OCI-LY1 (cell line): ENCODE results near the gene PTPRU.

Source experiments
- H2AFZ ChIP-seq: fragments of 200-600 bp; sonication (generic), shearing (Covaris generic); 2 replicates; pipeline ENCODE4 v1.6.0; 2014; ENCODE audit warnings: antibody characterized with exemption, mild to moderate bottlenecking, low read length
- H3F3A ChIP-seq: fragments of 200-600 bp; sonication (generic), shearing (Covaris generic); 2 replicates; pipeline ENCODE4 v1.6.0; 2014; ENCODE audit warnings: mild to moderate bottlenecking, antibody characterized with exemption, low read length, moderate library complexity; ENCODE audit not compliant: insufficient read depth
- H3K27ac ChIP-seq: fragments of 200-600 bp; sonication (generic); 2 replicates; pipeline ENCODE4 v1.5.1; 2014; ENCODE audit warnings: low read length, mixed run types, mild to moderate bottlenecking, low read depth; ENCODE audit not compliant: poor library complexity, severe bottlenecking
- H3K27me3 ChIP-seq: fragments of 200-600 bp; sonication (generic); 2 replicates; pipeline ENCODE4 v1.6.0; 2014; ENCODE audit warnings: antibody characterized with exemption, mild to moderate bottlenecking, low read length, moderate library complexity; ENCODE audit not compliant: insufficient read depth
- H3K36me3 ChIP-seq: fragments of 200-600 bp; sonication (generic); 2 replicates; pipeline ENCODE4 v1.6.1; 2014; ENCODE audit warnings: mild to moderate bottlenecking, antibody characterized with exemption, low read length, moderate library complexity, mixed read lengths; ENCODE audit not compliant: insufficient read depth
- H3K4me1 ChIP-seq: fragments of 200-600 bp; sonication (generic); 2 replicates; pipeline ENCODE4 v1.5.1; 2014; ENCODE audit warnings: mild to moderate bottlenecking, low read length, moderate library complexity; ENCODE audit not compliant: insufficient read depth, severe bottlenecking
- H3K4me2 ChIP-seq: fragments of 200-600 bp; sonication (generic), shearing (Covaris generic); 2 replicates; pipeline ENCODE4 v1.6.1; 2014; ENCODE audit warnings: low read length
- H3K4me3 ChIP-seq: fragments of 200-600 bp; sonication (generic); 2 replicates; pipeline ENCODE4 v1.5.1; 2014; ENCODE audit warnings: low read length, low read depth, mild to moderate bottlenecking, mixed read lengths; ENCODE audit not compliant: poor library complexity, severe bottlenecking
- H3K79me2 ChIP-seq: fragments of 200-600 bp; shearing (Covaris generic); 2 replicates; pipeline ENCODE4 v1.6.1; 2016; ENCODE audit warnings: mixed run types, low read length, mixed read lengths; ENCODE audit not compliant: insufficient read depth
- H3K9ac ChIP-seq: fragments of 200-600 bp; sonication (generic), shearing (Covaris generic); 2 replicates; pipeline ENCODE4 v1.6.1; 2014; ENCODE audit warnings: mild to moderate bottlenecking, low read length, mixed read lengths
- H3K9me2 ChIP-seq: fragments of 200-600 bp; sonication (generic), shearing (Covaris generic); 2 replicates; pipeline ENCODE4 v1.6.1; 2014; ENCODE audit warnings: low read depth, mild to moderate bottlenecking, low read length, mixed read lengths
- H3K9me3 ChIP-seq: fragments of 200-600 bp; shearing (Covaris generic); 2 replicates; pipeline ENCODE4 v1.6.1; 2014; ENCODE audit warnings: low read length, mixed read lengths
- H4K20me1 ChIP-seq: fragments of 200-600 bp; sonication (generic), shearing (Covaris generic); 2 replicates; pipeline ENCODE4 v1.6.0; 2016; ENCODE audit warnings: mild to moderate bottlenecking, low read length; ENCODE audit not compliant: insufficient read depth
- EZH2 ChIP-seq: fragments of 200-600 bp; sonication (generic), shearing (Covaris generic); IDR thresholded peaks from 2 replicates; pipeline ENCODE4 v1.8.0; 2017; ENCODE audit warnings: borderline replicate concordance, mixed run types, mild to moderate bottlenecking, antibody characterized with exemption, low read length, moderate library complexity, mixed read lengths
- TF ChIP-seq, protein P1 (sequence below): fragments of 200-600 bp; sonication (generic), shearing (Covaris generic); IDR thresholded peaks from 2 replicates; pipeline ENCODE4 v1.5.1; 2017; ENCODE audit warnings: mild to moderate bottlenecking, antibody characterized with exemption, low read length, moderate library complexity, mixed read lengths

PTPRU gene

DNA sequence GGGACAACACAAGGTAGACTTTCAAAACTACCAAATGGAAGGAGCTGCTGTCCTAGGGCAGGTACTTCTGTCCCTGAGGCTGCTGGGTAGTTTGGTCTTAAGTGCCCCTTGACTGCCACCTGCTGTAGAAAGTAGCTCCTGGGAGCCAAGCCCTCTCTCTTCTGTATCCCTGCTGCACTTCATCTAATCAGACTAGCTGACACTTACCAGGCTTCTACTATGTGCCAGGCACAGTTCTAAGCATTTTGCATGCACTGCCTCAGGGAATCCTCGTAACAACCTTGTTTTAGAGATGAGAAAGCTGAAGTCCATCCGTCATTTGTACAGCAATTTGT, 38.8 kb upstream of the PTPRU start:
- Histone ChIP-seq H2AFZ (no peak overlapping the region), H4K20me1 (no peaks in the 10 kb centered on the region), H3F3A (no peaks in the 10 kb centered on the region), H3K4me2 (no peak overlapping the region), H3K79me2 (no peaks in the 10 kb centered on the region), H3K27ac (no peak overlapping the region), H3K4me3 (no peak overlapping the region), H3K9ac (no peak overlapping the region), H3K36me3 (peaks cover 47% of the 10 kb centered on the region), H3K4me1 (no peaks in the 10 kb centered on the region), H3K9me2 (no peaks in the 10 kb centered on the region), H3K27me3 (no peaks in the 10 kb centered on the region), H3K9me3 (no peaks in the 10 kb centered on the region)
- TF ChIP-seq EZH2, result no peak
- TF ChIP-seq, protein P1, sequence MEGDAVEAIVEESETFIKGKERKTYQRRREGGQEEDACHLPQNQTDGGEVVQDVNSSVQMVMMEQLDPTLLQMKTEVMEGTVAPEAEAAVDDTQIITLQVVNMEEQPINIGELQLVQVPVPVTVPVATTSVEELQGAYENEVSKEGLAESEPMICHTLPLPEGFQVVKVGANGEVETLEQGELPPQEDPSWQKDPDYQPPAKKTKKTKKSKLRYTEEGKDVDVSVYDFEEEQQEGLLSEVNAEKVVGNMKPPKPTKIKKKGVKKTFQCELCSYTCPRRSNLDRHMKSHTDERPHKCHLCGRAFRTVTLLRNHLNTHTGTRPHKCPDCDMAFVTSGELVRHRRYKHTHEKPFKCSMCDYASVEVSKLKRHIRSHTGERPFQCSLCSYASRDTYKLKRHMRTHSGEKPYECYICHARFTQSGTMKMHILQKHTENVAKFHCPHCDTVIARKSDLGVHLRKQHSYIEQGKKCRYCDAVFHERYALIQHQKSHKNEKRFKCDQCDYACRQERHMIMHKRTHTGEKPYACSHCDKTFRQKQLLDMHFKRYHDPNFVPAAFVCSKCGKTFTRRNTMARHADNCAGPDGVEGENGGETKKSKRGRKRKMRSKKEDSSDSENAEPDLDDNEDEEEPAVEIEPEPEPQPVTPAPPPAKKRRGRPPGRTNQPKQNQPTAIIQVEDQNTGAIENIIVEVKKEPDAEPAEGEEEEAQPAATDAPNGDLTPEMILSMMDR, result peak; percentile 66

DNA sequence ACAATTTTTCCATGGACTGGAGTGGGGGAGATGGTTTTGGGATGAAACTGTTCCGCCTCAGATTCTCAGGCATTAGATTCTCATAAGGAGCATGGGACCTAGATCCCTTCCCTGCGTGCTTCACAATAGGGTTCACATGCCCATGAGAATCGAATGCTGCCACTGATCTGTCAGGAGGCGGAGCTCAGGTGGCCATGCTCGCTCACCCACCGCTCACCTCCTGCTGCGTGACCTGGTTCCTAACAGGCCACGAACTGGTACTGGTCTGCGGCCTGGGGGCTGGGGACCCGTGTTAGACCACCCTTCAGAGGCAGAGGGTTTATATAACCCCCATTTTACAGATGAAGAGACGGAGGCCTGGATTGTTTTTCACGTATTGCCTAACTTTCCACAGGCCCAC, 38.3 kb upstream of the PTPRU start:
- Histone ChIP-seq H3K79me2 (no peaks in the 10 kb centered on the region), H3K27ac (no peak overlapping the region), H3K36me3 (peaks cover 49% of the 10 kb centered on the region), H3K4me2 (no peak overlapping the region), H3K27me3 (no peaks in the 10 kb centered on the region), H3K4me3 (no peak overlapping the region), H4K20me1 (no peaks in the 10 kb centered on the region), H3K4me1 (no peaks in the 10 kb centered on the region), H3K9ac (no peak overlapping the region), H3F3A (no peaks in the 10 kb centered on the region), H2AFZ (no peak overlapping the region), H3K9me3 (no peaks in the 10 kb centered on the region), H3K9me2 (no peaks in the 10 kb centered on the region)
- no peak for TF ChIP-seq EZH2
- TF ChIP-seq, protein P1, result no peak

DNA sequence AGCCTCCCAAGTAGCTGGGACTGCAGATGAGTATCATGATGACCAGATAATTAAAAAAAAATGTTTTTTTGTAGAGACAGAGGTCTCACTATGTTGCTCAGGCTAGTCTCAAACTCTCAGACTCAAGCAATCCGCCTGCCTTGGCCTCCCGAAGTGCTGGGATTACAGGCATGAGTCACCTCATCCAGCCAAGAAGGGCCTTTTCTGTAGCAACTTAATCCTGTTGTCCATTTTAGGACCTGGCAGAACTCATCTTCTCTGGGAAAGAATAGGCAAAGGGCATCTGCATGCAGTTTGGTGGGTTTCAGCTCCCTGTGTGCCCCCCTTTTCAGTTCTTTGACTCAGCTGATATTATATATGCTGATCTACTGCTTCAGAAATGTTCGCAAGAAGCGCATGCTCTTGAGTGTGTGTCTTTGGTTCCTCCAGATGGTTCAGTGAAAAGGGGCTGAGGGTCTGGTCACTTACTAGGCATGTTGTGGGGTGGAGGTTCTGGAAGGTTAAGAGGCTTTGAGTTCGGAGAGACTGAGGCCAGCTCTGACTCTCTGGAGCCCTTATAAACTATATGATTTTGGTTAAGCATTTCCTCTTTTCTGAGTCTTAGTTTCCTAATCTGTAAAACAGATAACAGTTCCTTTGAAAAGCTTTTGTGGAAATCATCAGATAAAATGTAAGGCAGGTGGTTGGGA, 35.3 kb upstream of the PTPRU start:
- H3K9ac ChIP-seq, result no peak overlapping the region
- H3K27ac ChIP-seq, result no peak overlapping the region
- no peaks in the 10 kb centered on the region for H3K79me2 ChIP-seq
- H3K4me1 ChIP-seq, result no peaks in the 10 kb centered on the region
- no peaks in the 10 kb centered on the region for H4K20me1 ChIP-seq
- no peaks in the 10 kb centered on the region for H3F3A ChIP-seq
- no peaks in the 10 kb centered on the region for H3K9me3 ChIP-seq
- no peak overlapping the region for H3K4me3 ChIP-seq
- no peak overlapping the region for H3K4me2 ChIP-seq
- TF ChIP-seq EZH2, result no peak
- TF ChIP-seq, protein P1, result no peak
- H3K36me3 ChIP-seq, result peaks cover 43% of the 10 kb centered on the region
- H2AFZ ChIP-seq, result no peak overlapping the region
- no peaks in the 10 kb centered on the region for H3K9me2 ChIP-seq
- no peaks in the 10 kb centered on the region for H3K27me3 ChIP-seq
